ENCODE data around the gene JAZF1.

Gene JAZF1

GRCh38 chr7:27939893-27940292 lies 240.7 kb downstream of the JAZF1 start:
- no peak for TF ChIP-seq SPI1 (IDR thresholded peaks at IDR 0.05; ENCODE audit: borderline replicate concordance, low read depth)
- TF ChIP-seq CTCF (IDR thresholded peaks at IDR 0.05; ENCODE audit: insufficient read depth, low read length) = no peak
- no peak for TF ChIP-seq GABPA (IDR thresholded peaks at IDR 0.05; ENCODE audit: low read depth)
- no peak for TF ChIP-seq POLR2AphosphoS5 (IDR thresholded peaks at IDR 0.05; ENCODE audit: low read depth)
- TF ChIP-seq REST (IDR thresholded peaks at IDR 0.05; ENCODE audit: insufficient replicate concordance, low read depth) = no peak
- no peak overlapping the region for H3K4me3 ChIP-seq (replicated peaks; ENCODE audit: insufficient read depth, low read length)
- H3K27ac ChIP-seq (replicated peaks) = no peak overlapping the region
- H3K27me3 ChIP-seq (ENCODE audit: insufficient read depth, poor library complexity, severe bottlenecking) = no peaks in the 10 kb centered on the region
- no peak for DNase-seq (ENCODE audit: low read depth in 1 of 2, low spot score in 1 of 2)

GRCh38 chr7:27936768-27937102 lies 243.9 kb downstream of the JAZF1 start:
- Histone ChIP-seq H3K4me3 (replicated peaks; ENCODE audit: insufficient read depth, low read length) (no peak overlapping the region), H3K27me3 (ENCODE audit: insufficient read depth, poor library complexity, severe bottlenecking) (no peaks in the 10 kb centered on the region), H3K27ac (replicated peaks) (no peak overlapping the region)
- TF ChIP-seq REST (IDR thresholded peaks at IDR 0.05; ENCODE audit: insufficient replicate concordance, low read depth) (no peak), POLR2AphosphoS5 (IDR thresholded peaks at IDR 0.05; ENCODE audit: low read depth) (no peak), GABPA (IDR thresholded peaks at IDR 0.05; ENCODE audit: low read depth) (no peak), CTCF (IDR thresholded peaks at IDR 0.05; ENCODE audit: insufficient read depth, low read length) (no peak), SPI1 (IDR thresholded peaks at IDR 0.05; ENCODE audit: borderline replicate concordance, low read depth) (no peak)
- no peak for DNase-seq (ENCODE audit: low read depth in 1 of 2, low spot score in 1 of 2)

GRCh38 chr7:27936047-27936767 lies 244.4 kb downstream of the JAZF1 start:
- H3K4me3 ChIP-seq (replicated peaks; ENCODE audit: insufficient read depth, low read length) = no peak overlapping the region
- H3K27ac ChIP-seq (replicated peaks) = no peak overlapping the region
- TF ChIP-seq SPI1 (IDR thresholded peaks at IDR 0.05; ENCODE audit: borderline replicate concordance, low read depth) = no peak
- no peak for TF ChIP-seq CTCF (IDR thresholded peaks at IDR 0.05; ENCODE audit: insufficient read depth, low read length)
- no peak for TF ChIP-seq POLR2AphosphoS5 (IDR thresholded peaks at IDR 0.05; ENCODE audit: low read depth)
- TF ChIP-seq REST (IDR thresholded peaks at IDR 0.05; ENCODE audit: insufficient replicate concordance, low read depth) = no peak
- no peak for TF ChIP-seq GABPA (IDR thresholded peaks at IDR 0.05; ENCODE audit: low read depth)
- DNase-seq (ENCODE audit: low read depth in 1 of 2, low spot score in 1 of 2) = no peak
- no peaks in the 10 kb centered on the region for H3K27me3 ChIP-seq (ENCODE audit: insufficient read depth, poor library complexity, severe bottlenecking)

Measured in HL-60 (cell line).